Right lobe of liver (tissue), 6 donors: ENCODE results near the gene EIPR1. TPM values are rescaled to one million over a fixed set of nuclear protein-coding genes. Genes with fewer than 3 reads are reported as not detected.

Experiments
- ATAC-seq, 4 donors: fragments of 200-7000 bp; cut with Tn5 transposase; one replicate each; pipeline ENCODE4 v1.9.1; 2020; ENCODE audit warnings: mild to moderate bottlenecking in 4 of 4, moderate library complexity in 4 of 4
- DNase-seq, 3 donors: peaks; one replicate each; pipeline ENCODE4 v3.0.0-alpha.2; 2020
- H3K27ac ChIP-seq, 3 donors: fragments of 200-600 bp; one replicate each; pipeline ENCODE4 v1.8.0; 2022
- H3K27me3 ChIP-seq, 2 donors: fragments of 200-600 bp; one replicate each; pipeline ENCODE4 v1.8.0; 2022
- H3K36me3 ChIP-seq, 4 donors: fragments of 200-600 bp; sonication (generic) in 1 of 4; one replicate each; pipeline versions ENCODE4 v1.5.1 to v1.8.0; 2017 to 2022; ENCODE audit warnings: control low read depth in 1 of 4
- H3K4me1 ChIP-seq, 4 donors: fragments of 200-600 bp; sonication (generic) in 1 of 4; one replicate each; pipeline versions ENCODE4 v1.5.1 to v1.8.0; 2017 to 2022; ENCODE audit warnings: control low read depth in 1 of 4
- H3K4me3 ChIP-seq, 3 donors: fragments of 200-600 bp; one replicate each; pipeline ENCODE4 v1.8.0; 2022
- H3K9me3 ChIP-seq, 4 donors: fragments of 200-600 bp; sonication (generic) in 1 of 4; one replicate each; pipeline versions ENCODE4 v1.5.1 to v1.8.0; 2017 to 2022; ENCODE audit warnings: control low read depth in 1 of 4
- POLR2A ChIP-seq: fragments of 450-650 bp; IDR thresholded peaks from one replicate; pipeline ENCODE4 v1.6.1; 2017; ENCODE audit warnings: antibody characterized with exemption, mild to moderate bottlenecking
- WGBS: methylation state at CpG from one replicate; pipeline ENCODE4 v1.1.6; 2018; ENCODE audit warnings: low coverage, low lambda C conversion rate; ENCODE audit not compliant: insufficient coverage; ENCODE audit errors: missing lambda C conversion rate; 5-methylcytosine and 5-hydroxymethylcytosine counted together
- intact Hi-C, 2 donors: fragments of 100-400 bp; cut with DNase I; formaldehyde crosslinking; loops; one replicate each; pipeline versions ENCODE4 v1.11.2 to v1.14.1; 2022
- total RNA-seq, 6 experiments: library from RNA; depleted of rRNA in 2 of 6; stranded (reverse); fragments of >200 nt in 2 of 6; fragmentation: NEBNext Ultra II Directional in 3 of 6; extraction: Animal tissue kit (Norgen Biotek cat#: 25700) in 3 of 6; gene quantifications; one replicate each; pipeline versions ENCODE4 v1.1.0 to v1.2.4, GENCODE V29; 2016 to 2023
- TF ChIP-seq, protein P1 (sequence below), 4 donors: fragments of 200-600 bp in 3 of 4; fragments of 450-650 bp in 1 of 4; IDR thresholded peaks; one replicate each; pipeline versions ENCODE4 v1.5.1 to v1.8.0; 2016 to 2022; ENCODE audit warnings: antibody characterized with exemption in 4 of 4, mild to moderate bottlenecking in 2 of 4
- donor health status: DM: no; HTN: yes; CAD: no.
- donor health status: DM: no; HTN: no; CAD: no.
- donor health status: DM: no; HTN: no; CAD: no.
- donor health status: DM: no; HTN: yes; CAD: no.
- donor health status: DM: no; HTN: yes; CAD: no.

EIPR1 gene
- total RNA-seq, 6 experiments from 2014 or later: 6.8 to 40.6 (median 11.6) TPM

DNA sequence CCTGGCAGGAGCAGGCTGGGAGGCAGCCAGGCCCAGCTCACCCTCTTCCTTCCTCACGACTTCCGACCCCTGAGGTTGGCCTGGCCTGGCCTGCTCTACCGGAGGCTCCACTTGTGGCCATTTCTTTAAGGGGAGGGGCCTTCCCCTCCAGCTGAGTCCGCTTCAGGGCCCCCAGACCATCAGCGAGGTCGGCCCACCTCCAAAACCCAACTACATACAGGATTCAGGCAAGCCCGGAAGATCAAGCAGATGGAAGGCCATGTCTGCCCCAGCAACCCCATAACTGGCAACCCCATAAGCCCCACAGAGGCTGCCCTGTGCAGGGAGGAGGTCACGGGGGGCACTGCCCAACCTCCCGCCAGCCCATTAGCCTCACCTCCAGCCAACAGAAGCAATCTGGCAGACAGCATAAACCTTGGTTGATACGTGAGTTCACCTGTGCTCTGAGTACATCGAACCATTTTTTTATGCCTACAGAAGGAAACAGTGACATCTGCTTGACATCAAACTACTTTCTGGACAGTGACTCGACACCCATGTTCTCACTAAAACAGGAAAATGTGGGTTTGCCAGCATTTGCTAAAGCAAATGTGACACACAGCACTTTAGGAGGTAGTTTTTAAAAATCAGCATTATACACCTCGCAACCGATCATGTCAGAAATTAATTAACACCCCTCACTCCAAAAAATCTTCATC, 98.9 kb downstream of the EIPR1 start:
- no peaks in the 10 kb centered on the region for H3K4me1 ChIP-seq
- TF ChIP-seq, protein P1, sequence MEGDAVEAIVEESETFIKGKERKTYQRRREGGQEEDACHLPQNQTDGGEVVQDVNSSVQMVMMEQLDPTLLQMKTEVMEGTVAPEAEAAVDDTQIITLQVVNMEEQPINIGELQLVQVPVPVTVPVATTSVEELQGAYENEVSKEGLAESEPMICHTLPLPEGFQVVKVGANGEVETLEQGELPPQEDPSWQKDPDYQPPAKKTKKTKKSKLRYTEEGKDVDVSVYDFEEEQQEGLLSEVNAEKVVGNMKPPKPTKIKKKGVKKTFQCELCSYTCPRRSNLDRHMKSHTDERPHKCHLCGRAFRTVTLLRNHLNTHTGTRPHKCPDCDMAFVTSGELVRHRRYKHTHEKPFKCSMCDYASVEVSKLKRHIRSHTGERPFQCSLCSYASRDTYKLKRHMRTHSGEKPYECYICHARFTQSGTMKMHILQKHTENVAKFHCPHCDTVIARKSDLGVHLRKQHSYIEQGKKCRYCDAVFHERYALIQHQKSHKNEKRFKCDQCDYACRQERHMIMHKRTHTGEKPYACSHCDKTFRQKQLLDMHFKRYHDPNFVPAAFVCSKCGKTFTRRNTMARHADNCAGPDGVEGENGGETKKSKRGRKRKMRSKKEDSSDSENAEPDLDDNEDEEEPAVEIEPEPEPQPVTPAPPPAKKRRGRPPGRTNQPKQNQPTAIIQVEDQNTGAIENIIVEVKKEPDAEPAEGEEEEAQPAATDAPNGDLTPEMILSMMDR (IDR thresholded peaks at IDR 0.05): no peak
- TF ChIP-seq POLR2A: no peak
- H3K9me3 ChIP-seq: no peaks in the 10 kb centered on the region
- peak in 2 of 3 donors; percentile 35 to 38 for DNase-seq
- no peak overlapping the region for H3K27ac ChIP-seq
- WGBS: 88% methylated on average over 4 of the region's 14 CpGs
- intact Hi-C loops: no loop called here
- H3K27me3 ChIP-seq: no peaks in the 10 kb centered on the region
- peak in 2 of 4 donors; percentile 7 to 44 for ATAC-seq
- no peaks in the 10 kb centered on the region for H3K36me3 ChIP-seq
- H3K4me3 ChIP-seq: no peak overlapping the region

DNA sequence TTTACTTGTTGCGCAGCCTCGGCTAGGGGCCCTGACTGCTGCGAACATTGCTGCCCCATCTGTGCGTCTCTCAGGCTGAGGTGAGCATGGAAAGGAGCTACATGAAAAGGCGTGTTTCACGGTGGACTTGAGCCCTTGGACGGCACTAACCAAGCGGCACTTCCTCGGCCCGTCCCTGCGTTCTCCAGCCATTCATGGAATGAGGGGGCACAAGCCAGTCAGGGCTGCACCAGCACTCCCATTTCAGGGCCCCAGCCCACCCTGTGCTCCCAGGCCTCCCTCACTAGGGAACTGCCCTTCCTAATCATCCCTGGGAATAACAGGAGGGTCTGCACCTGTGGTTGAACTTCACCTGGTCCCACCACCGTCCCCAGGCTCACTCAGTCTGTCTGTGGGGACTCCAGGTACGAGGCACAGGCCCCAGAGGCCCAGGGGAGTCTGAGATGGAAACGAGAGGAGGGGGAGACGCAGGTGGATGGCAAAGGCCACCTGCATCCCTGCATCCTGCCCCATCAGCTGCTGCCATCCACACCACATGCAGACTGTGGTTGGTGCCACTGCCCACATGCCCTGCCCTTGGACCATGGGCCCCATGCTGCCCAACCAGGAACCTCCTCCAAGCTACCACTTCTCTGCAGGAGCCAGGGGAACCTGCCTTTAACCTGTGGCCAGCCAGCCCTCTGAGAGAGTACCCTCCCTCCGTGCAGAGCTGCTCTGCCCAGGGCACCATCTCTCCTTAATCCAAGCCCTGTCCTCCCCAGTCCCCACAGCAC, 99.7 kb downstream of the EIPR1 start:
- TF ChIP-seq, protein P1 (IDR thresholded peaks at IDR 0.05): no peak
- no peak for TF ChIP-seq POLR2A
- ATAC-seq: peak in 1 of 4 donors; percentile 28
- peak in 2 of 3 donors; percentile 39 to 42 for DNase-seq
- Histone ChIP-seq H3K27ac (no peak overlapping the region), H3K36me3 (no peaks in the 10 kb centered on the region), H3K9me3 (no peaks in the 10 kb centered on the region), H3K4me3 (no peak overlapping the region), H3K27me3 (no peaks in the 10 kb centered on the region), H3K4me1 (no peaks in the 10 kb centered on the region)
- intact Hi-C loops: no loop called here
- WGBS: 94% methylated on average over 4 of the region's 16 CpGs

DNA sequence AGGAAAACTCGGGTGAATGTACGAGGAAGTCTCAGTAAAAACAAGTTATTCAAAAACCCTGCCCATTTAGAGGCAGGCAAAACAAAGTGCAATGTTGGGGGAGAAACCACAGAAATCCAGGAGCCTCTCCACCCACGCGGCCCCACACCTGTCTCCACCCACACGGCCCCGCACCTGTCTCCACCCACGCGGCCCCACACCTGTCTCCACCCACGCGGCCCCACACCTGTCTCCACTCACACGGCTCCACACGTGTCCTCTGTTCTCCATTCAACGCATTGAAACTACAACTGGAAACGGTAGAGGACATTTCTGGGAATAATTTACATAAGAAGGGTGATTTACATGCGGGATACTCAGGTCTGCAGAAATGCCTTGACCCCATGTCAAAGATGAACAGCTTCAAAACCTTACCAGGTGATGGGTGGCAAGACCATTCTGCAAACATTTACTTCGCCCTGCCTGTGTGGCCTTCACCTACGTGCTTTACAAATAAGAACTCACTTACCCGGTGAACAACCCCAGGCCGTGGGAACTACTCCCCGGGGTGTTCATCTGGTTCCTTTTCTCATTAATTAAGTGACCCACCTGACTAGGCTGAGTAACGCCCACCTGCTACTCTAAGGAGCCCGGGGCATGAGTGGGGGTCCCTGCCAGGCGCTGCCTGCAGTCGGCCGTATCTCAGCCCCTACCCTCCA, 100.4 kb downstream of the EIPR1 start:
- H3K9me3 ChIP-seq: no peaks in the 10 kb centered on the region
- H3K4me1 ChIP-seq: no peaks in the 10 kb centered on the region
- intact Hi-C loops: no loop called here
- H3K27ac ChIP-seq: no peak overlapping the region
- ATAC-seq (no peak), DNase-seq (peak in 2 of 3 donors; percentile 24 to 37)
- 80% methylated on average over 11 of the region's 25 CpGs for WGBS
- no peak overlapping the region for H3K4me3 ChIP-seq
- no peaks in the 10 kb centered on the region for H3K27me3 ChIP-seq
- H3K36me3 ChIP-seq: no peaks in the 10 kb centered on the region
- TF ChIP-seq POLR2A: no peak

DNA sequence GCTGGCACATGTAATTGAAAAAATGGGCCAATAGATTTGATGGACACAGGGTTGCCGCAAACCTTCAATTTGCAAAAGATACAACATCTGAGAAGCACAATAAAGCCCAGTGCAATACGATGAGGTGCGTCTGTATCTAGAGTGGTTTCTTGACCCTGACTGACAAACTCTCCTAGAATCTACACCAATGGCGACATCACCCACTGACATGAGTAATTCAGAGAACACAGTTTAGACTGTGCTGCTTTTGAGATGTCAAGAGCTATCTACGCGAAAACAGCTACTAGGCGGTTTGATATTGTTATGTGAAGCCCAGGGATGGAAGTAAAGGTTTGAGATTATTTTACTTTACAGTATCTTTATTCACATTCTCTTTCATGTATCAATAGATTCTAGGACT, 104.9 kb downstream of the EIPR1 start:
- Histone ChIP-seq H3K4me3 (no peak overlapping the region), H3K4me1 (no peaks in the 10 kb centered on the region), H3K36me3 (no peaks in the 10 kb centered on the region), H3K27me3 (no peaks in the 10 kb centered on the region), H3K27ac (no peak overlapping the region), H3K9me3 (no peaks in the 10 kb centered on the region)
- TF ChIP-seq, protein P1 (IDR thresholded peaks at IDR 0.05): no peak
- TF ChIP-seq POLR2A: no peak
- DNase-seq (no peak), ATAC-seq (no peak)
- 98% methylated on average over 7 of the region's 7 CpGs for WGBS
- intact Hi-C loops: no loop called here
